ENCODE measurements around the gene CCNO. TPM values are rescaled to one million over a fixed set of nuclear protein-coding genes. Genes with fewer than 3 reads are reported as not detected.

Gene CCNO, protein sequence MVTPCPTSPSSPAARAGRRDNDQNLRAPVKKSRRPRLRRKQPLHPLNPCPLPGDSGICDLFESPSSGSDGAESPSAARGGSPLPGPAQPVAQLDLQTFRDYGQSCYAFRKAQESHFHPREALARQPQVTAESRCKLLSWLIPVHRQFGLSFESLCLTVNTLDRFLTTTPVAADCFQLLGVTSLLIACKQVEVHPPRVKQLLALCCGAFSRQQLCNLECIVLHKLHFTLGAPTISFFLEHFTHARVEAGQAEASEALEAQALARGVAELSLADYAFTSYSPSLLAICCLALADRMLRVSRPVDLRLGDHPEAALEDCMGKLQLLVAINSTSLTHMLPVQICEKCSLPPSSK
- total RNA-seq (2022; extraction: Qiagen RNA extraction; ENCODE audit: low read depth) = 5.4 to 10.2 TPM (median 8.9 TPM) in 5 replicates

DNA sequence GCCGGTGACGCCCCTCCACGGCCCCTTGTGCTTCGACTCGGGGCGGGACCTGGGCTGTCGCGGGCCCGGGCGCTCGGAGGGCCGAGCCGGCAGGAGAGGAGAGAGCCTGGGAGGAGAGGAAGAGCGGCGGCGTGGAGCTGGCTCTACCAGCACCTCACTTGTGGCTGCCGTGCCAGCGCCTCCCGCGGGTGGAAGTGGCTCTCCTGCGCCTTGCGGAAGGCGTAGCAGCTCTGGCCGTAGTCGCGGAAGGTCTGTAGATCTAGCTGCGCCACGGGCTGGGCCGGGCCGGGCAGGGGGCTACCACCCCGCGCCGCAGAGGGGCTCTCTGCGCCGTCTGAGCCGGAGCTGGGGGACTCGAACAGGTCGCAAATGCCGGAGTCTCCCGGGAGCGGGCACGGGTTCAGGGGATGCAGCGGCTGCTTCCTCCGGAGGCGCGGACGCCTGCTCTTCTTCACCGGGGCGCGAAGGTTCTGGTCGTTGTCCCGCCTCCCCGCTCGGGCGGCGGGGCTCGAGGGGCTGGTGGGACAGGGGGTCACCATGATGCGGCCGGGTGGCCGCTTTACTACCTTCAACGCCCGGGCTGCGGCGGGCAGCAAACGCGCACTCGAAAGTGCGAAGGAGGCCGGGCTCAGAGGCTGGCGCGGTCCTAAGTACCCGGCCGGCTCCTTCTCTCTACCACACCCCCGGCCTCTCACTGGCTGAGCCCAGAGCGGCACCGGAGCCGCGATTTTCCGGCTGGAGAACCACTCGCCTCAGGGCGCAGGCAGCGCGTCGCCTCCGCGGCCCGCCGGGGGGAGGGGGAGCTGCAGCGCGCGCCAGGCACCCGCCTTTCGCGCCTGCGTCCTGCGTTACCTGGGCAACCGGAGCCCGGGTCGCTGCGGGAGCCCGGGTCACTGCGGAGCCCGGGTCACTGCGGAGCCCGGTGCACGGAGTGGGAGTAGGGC, at the start of gene CCNO:
Gene CCNO (minus strand): TSS at position 624 of the 944 bp plus-strand sequence. CDS start 85 bp downstream, at position 539.

DNA sequence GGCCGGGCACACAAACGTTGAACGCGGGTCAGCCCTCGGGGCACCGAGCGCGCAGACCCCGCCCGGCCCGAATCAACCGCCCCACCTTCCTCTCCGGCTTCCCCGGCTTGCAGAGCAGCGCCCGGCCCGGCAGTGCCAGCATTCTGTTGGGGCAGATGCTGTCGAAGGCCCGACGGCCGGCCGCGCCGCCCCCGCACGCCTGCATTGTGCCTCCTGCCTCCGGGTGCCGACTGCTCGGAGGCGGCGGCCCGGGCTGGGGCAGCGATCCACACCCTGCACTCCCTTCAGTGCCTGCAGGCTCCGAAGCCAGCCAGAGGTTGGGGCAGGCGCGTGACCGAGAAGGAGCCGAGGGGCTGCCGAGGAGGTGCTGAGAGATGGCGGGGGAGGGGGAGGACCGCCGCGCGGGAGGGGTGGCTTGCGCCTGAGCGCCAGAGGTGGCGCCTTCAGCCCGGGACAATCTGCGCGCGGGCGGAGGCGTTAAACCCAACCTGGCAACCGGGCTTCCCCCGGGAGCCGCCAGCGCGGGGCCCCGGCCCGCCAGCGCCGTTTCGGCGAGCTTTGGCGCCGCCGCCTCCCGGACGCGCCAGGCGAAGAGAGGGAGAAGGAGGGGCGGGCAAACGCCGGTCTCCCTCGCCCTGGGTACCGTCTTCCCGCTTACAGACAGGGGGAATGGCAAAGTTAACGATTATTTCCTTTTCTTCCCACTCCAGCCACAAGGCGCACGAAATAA, 6.3 kb downstream of the CCNO start, which contains the start of gene MCIDAS:
Gene MCIDAS (minus strand): TSS at position 382 of the 730 bp plus-strand sequence. CDS start 177 bp downstream, at position 205.

Other genes starting within 250 kb of the CCNO start
- not detected in 5 replicates for gene ESM1, start 248.0 kb downstream of the CCNO start, total RNA-seq (2022; extraction: Qiagen RNA extraction; ENCODE audit: low read depth)
- not detected in 5 replicates for gene GZMK, start 209.4 kb downstream of the CCNO start, total RNA-seq (2022; extraction: Qiagen RNA extraction; ENCODE audit: low read depth)
- gene GZMA, start 131.0 kb downstream of the CCNO start, total RNA-seq (2022; extraction: Qiagen RNA extraction; ENCODE audit: low read depth) = not detected in 5 replicates
- gene GPX8, start 73.4 kb downstream of the CCNO start, total RNA-seq (2022; extraction: Qiagen RNA extraction; ENCODE audit: low read depth) = 38.0 to 48.1 TPM (median 38.8 TPM) in 5 replicates
- gene CDC20B, start 60.4 kb downstream of the CCNO start, total RNA-seq (2022; extraction: Qiagen RNA extraction; ENCODE audit: low read depth) = 0.07 to 0.16 TPM (median 0.12 TPM) in 5 replicates
- 1.8 to 2.5 TPM (median 2.2 TPM) in 5 replicates for gene MCIDAS, start 6.3 kb downstream of the CCNO start, total RNA-seq (2022; extraction: Qiagen RNA extraction; ENCODE audit: low read depth)
- gene DHX29, start 74.1 kb upstream of the CCNO start, total RNA-seq (2022; extraction: Qiagen RNA extraction; ENCODE audit: low read depth) = 21.1 to 26.6 TPM (median 23.5 TPM) in 5 replicates
- gene MTREX, start 74.4 kb upstream of the CCNO start, total RNA-seq (2022; extraction: Qiagen RNA extraction; ENCODE audit: low read depth) = 28.3 to 67.0 TPM (median 37.8 TPM) in 5 replicates

Measured in A549 treated with CpdA at 1 μM for 4 hours (cell line).